Pancreas (tissue), 10 donors: ENCODE measurements around the gene MEIS3. TPM values are rescaled to one million over a fixed set of nuclear protein-coding genes. Genes with fewer than 3 reads are reported as not detected.
"Not testable (repeated sequence)": the region's sequence is repeated elsewhere in the genome, so short reads cannot be mapped to it uniquely, and the experiment has no call there.

Experiments
- ATAC-seq, 4 donors: fragments of 200-7000 bp; cut with Tn5 transposase; one replicate each; pipeline versions ENCODE4 v1.8.0 to v1.9.1; 2020; ENCODE audit warnings: mild to moderate bottlenecking in 4 of 4, moderate library complexity in 4 of 4
- DNase-seq, 6 donors: peaks; one replicate each; pipeline ENCODE4 v3.0.0-alpha.2; 2020
- FAIRE-seq: peaks from 2 replicates; lab custom pipeline; 2012; peaks lifted over from hg19 to GRCh38; lab: Jason Lieb, UNC
- H3K27ac ChIP-seq, 4 donors: fragments of 200-600 bp; sonication (generic); 1 replicate in 3 of 4; 2 replicates in 1 of 4; pipeline versions ENCODE4 v1.5.0 to v1.8.0; 2020
- H3K27me3 ChIP-seq, 4 donors: fragments of 200-600 bp; one replicate each; pipeline ENCODE4 v1.8.0; 2021
- H3K36me3 ChIP-seq, 3 donors: fragments of 200-600 bp; sonication (generic) in 1 of 3; one replicate each; pipeline versions ENCODE4 v1.5.0 to v1.8.0; 2020 to 2021
- H3K4me1 ChIP-seq, 3 donors: fragments of 200-600 bp; one replicate each; pipeline ENCODE4 v1.8.0; 2021
- H3K4me3 ChIP-seq, 4 donors: fragments of 200-600 bp; sonication (generic) in 2 of 4; one replicate each; pipeline versions ENCODE4 v1.5.0 to v1.8.0; 2020 to 2021
- H3K9me3 ChIP-seq, 4 donors: fragments of 200-600 bp; one replicate each; pipeline ENCODE4 v1.8.0; 2021
- WGBS, 2 donors: extraction: QIAGEN DNeasy Blood & Tissue Kit; methylation state at CpG; one replicate each; pipeline ENCODE4 v1.1.7; 2013; 5-methylcytosine and 5-hydroxymethylcytosine counted together
- intact Hi-C, 3 donors: fragments of 100-400 bp; cut with DNase I; formaldehyde crosslinking; loops; one replicate each; pipeline versions ENCODE4 v1.11.1 to v1.14.2; 2022
- polyA plus RNA-seq, 2 donors: library from polyadenylated mRNA; stranded (reverse); fragments of 200-250 nt; gene quantifications; one replicate each; pipeline ENCODE4 v1.2.3, GENCODE V29; 2013
- total RNA-seq, 6 donors: library from RNA; stranded (reverse); fragmentation: NEBNext Ultra II Directional in 4 of 6; extraction: Animal tissue kit (Norgen Biotek cat#: 25700) in 4 of 6; gene quantifications; one replicate each; pipeline versions ENCODE4 v1.2.1 to v1.2.4, GENCODE V29; 2021 to 2023
- TF ChIP-seq, protein P1 (sequence below), 4 donors: fragments of 200-600 bp; sonication (generic) in 3 of 4; IDR thresholded peaks; one replicate each; pipeline versions ENCODE4 v1.5.0 to v1.8.0; 2021; ENCODE audit warnings: antibody characterized with exemption in 4 of 4
- donor health status: healthy with polysubstance abuse.
- donor health status: DM: no; HTN: no; CAD: no; lungs with moderate emphysema.
- donor health status: DM: no; HTN: no; CAD: no.
- donor health status: control.
- donor health status: control.
- donor health status: Bipolar disorder and iron deficiency.
- donor health status: DM: yes; HTN: yes; CAD: no.
- donor health status: DM: no; HTN: no; CAD: no.
- donor health status: DM: no; HTN: no; CAD: no.
- donor health status: DM: yes; HTN: yes; CAD: no.

The MEIS3 gene
- total and polyA plus RNA-seq, 8 donors, result 0.91 to 28.5 (median 3.0) TPM

DNA sequence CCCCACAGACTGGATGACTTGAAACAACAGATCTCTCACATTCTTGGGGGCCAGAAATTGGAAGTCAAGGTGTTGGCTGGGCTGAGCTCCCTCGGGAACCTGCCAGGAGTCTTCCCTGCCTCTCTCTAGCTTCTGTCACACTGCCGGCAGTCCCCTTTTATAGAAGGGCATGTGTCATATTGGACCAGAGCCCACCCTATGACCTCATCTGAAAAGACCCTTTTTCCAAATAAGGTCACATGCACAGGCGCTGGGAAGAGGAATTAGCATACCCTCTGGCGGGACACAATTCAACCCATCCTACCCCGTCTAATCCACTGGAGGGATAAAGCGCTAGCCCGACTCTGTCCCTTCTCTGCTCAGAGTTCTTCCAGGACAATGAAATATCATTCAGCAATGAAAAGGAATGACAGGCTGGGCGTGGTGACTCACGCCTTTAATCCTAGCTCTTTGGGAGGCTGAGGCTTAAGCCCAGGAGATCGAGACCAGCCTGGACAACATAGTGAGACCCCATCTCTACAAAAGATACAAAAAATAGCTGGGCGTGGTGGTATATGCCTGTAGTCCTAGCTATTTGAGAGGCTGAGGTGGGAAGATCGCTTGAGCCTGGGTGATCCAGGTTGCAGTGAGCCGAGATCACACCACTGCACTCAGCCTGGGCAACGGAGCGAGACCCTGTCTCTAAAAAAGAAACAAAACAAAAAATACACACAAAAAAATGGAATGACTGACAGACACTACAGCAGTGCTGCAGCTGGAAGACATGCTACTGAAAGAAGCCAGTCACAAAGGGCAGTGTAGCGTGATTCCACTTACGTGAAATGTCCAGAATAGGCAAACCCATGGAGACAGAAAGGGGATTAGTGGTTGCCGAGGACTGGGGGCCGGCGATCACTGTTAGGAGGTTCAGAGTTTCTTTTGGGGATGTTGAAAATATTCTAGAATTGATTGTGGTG is 28.5 kb downstream of the MEIS3 start:
- no peak overlapping the region for H3K27ac ChIP-seq
- no peak for FAIRE-seq

DNA sequence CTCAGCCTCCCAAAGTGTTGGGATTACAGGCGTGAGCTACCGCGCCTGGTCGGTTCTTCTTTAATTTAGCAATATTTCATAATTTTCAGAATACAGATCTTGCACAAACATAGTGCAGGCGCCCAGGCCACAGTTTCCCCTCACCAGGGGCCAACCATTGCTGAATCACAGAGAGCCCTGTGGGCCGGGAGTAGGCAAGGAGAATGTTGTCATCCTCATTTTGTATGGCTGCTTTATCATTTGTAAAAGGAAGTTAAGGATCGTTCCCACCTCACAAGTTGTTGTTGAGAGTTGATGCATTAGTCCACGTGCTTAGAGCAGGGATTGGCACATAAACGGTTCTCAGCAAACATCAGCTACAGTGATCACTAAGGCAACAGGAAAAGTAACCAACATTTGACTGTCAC is 30.2 kb downstream of the MEIS3 start:
- H3K36me3 ChIP-seq, result no peaks in the 10 kb centered on the region
- peak in 3 of 4 donors; percentile 12 to 61 (median 54) for ATAC-seq
- H3K4me3 ChIP-seq, result no peak overlapping the region
- no peak for FAIRE-seq
- no peak for DNase-seq
- TF ChIP-seq, protein P1, sequence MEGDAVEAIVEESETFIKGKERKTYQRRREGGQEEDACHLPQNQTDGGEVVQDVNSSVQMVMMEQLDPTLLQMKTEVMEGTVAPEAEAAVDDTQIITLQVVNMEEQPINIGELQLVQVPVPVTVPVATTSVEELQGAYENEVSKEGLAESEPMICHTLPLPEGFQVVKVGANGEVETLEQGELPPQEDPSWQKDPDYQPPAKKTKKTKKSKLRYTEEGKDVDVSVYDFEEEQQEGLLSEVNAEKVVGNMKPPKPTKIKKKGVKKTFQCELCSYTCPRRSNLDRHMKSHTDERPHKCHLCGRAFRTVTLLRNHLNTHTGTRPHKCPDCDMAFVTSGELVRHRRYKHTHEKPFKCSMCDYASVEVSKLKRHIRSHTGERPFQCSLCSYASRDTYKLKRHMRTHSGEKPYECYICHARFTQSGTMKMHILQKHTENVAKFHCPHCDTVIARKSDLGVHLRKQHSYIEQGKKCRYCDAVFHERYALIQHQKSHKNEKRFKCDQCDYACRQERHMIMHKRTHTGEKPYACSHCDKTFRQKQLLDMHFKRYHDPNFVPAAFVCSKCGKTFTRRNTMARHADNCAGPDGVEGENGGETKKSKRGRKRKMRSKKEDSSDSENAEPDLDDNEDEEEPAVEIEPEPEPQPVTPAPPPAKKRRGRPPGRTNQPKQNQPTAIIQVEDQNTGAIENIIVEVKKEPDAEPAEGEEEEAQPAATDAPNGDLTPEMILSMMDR (IDR thresholded peaks at IDR 0.05), result no peak
- intact Hi-C loops, result loop anchor here in 1 of 3 donors (10.0 kb wide), 1 partner anchor 94 kb away; no protein-coding TSS in a partner anchor
- no peaks in the 10 kb centered on the region for H3K9me3 ChIP-seq
- no peaks in the 10 kb centered on the region for H3K4me1 ChIP-seq
- peak overlapping the region in 2 of 4 donors; percentile 12 to 27 for H3K27ac ChIP-seq
- WGBS, 2 donors, result 61 to 71% methylated on average over 9 of the region's 9 CpGs
- H3K27me3 ChIP-seq, result no peaks in the 10 kb centered on the region

More for the DNA sequence above, 28.5 kb downstream of the MEIS3 start:
- intact Hi-C loops, result loop anchor here in 1 of 3 donors (5.0 kb wide), 1 partner anchor 94 kb away; no protein-coding TSS in a partner anchor
- Histone ChIP-seq H3K36me3 (no peaks in the 10 kb centered on the region), H3K27me3 (no peaks in the 10 kb centered on the region), H3K4me3 (no peak overlapping the region), H3K9me3 (no peaks in the 10 kb centered on the region), H3K4me1 (no peaks in the 10 kb centered on the region)
- WGBS, 2 donors, result 64 to 71% methylated on average over 20 of the region's 20 CpGs
- ATAC-seq (peak in 1 of 4 donors; percentile 8), DNase-seq (no peak)
- TF ChIP-seq, protein P1 (IDR thresholded peaks at IDR 0.05), result no peak

DNA sequence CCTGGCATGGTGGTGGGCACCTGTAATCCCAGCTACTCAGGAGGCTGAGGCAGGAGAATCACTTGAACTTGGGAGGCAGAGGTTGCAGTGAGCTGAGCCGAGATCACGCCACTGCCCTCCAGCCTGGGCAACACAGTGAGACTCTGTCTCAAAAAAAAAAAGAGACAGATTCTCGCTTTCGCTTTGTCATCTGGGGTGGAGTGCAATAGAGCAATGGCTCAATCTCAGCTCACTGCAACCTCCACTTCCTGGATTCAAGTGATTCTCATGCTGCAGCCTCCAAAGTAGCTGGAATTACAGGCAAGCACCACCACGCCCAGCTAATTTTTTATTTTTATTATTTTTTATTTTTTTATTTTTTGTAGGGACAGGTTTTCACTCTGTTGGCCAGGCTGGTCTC is 30.6 kb downstream of the MEIS3 start:
- H3K27ac ChIP-seq, result peak overlapping the region in 2 of 4 donors; percentile 12 to 27
- not testable (repeated sequence) for H3K4me3 ChIP-seq, H3K36me3 ChIP-seq, H3K9me3 ChIP-seq, FAIRE-seq, H3K4me1 ChIP-seq, DNase-seq, H3K27me3 ChIP-seq
- intact Hi-C loops, result loop anchor here in 1 of 3 donors (10.0 kb wide), 1 partner anchor 94 kb away; no protein-coding TSS in a partner anchor
- 82 to 90% methylated on average over 5 of the region's 5 CpGs for WGBS, 2 donors
- ATAC-seq, result peak in 2 of 4 donors; percentile 37 to 45

DNA sequence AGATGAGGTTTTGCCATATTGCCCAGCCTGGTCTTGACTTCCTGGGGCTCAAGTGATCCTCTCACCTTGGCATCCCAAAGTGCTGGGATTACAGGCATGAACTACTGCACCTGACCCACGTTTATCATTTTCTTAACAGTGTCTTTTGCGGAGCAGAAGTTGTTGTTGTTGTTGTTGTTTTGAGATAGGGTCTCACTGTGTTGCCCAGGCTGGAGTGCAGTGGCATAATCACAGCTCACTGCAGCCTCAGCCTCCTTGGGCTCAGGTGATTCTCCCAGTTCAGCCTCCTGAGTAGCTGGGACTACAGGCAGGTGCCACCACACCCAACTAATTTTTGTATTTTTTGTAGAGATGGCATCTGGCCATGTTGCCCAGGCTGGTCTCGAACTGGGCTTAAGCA is 31.7 kb downstream of the MEIS3 start:
- DNase-seq, H3K36me3 ChIP-seq, H3K9me3 ChIP-seq, H3K27ac ChIP-seq, H3K27me3 ChIP-seq, ATAC-seq, H3K4me3 ChIP-seq, H3K4me1 ChIP-seq, FAIRE-seq: not testable (repeated sequence)
- intact Hi-C loops, result loop anchor here in 1 of 3 donors (10.0 kb wide), 1 partner anchor 93 kb away; no protein-coding TSS in a partner anchor
- WGBS, 2 donors, result 61 to 76% methylated on average over 3 of the region's 3 CpGs

DNA sequence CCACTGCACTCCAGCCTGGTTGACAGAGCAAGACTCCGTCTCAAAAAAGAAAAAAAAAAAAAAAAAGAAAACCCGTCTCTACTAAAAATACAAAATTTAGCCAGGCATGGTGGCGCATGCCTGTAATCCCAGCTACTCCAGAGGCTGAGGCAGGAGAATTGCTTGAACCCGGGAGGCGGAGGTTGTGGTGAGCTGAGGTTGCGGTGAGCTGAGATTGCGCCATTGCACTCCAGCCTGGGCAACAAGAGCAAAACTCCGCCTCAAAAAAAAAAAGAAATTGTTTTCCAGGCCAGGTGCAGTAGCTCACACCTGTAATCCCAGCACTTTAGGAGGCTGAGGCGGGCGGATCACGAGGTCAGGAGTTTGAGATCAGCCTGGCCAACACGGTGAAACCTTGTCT is 32.7 kb downstream of the MEIS3 start:
- not testable (repeated sequence) for H3K9me3 ChIP-seq, DNase-seq, H3K27ac ChIP-seq, ATAC-seq, H3K4me3 ChIP-seq, FAIRE-seq, H3K27me3 ChIP-seq, H3K36me3 ChIP-seq, H3K4me1 ChIP-seq
- intact Hi-C loops, result loop anchor here in 1 of 3 donors (10.0 kb wide), 1 partner anchor 92 kb away; no protein-coding TSS in a partner anchor
- WGBS, 2 donors, result 76 to 88% methylated on average over 12 of the region's 12 CpGs

DNA sequence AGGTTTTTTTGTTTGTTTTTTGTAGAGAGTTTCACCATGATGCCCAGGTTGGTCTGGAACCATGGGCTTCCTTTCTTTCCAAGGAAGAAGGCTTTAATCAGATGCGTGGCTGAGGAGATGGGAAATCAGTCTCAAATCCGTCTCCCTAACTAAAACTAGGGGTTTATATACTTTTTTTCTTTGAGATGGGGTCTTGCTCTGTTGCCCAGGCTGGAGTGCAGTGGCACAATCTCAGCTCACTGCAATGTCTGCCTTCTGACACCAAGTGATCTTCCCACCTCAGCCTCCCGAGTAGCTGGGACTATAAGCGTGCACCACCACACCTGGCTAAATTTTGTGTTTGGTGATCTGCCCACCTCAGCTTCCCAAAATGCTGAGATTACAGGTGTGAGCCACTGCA is 34.8 kb downstream of the MEIS3 start:
- not testable (repeated sequence) for ATAC-seq, H3K27me3 ChIP-seq, DNase-seq, H3K9me3 ChIP-seq, FAIRE-seq, H3K4me3 ChIP-seq, H3K27ac ChIP-seq, H3K4me1 ChIP-seq
- peaks cover 0 to 18% (median 16%) of the 10 kb centered on the region in 3 donors for H3K36me3 ChIP-seq
- intact Hi-C loops, result loop anchor here in 1 of 3 donors (10.0 kb wide), 1 partner anchor 90 kb away; no protein-coding TSS in a partner anchor
- 77% methylated on average over 4 of the region's 4 CpGs for WGBS, 2 donors

DNA sequence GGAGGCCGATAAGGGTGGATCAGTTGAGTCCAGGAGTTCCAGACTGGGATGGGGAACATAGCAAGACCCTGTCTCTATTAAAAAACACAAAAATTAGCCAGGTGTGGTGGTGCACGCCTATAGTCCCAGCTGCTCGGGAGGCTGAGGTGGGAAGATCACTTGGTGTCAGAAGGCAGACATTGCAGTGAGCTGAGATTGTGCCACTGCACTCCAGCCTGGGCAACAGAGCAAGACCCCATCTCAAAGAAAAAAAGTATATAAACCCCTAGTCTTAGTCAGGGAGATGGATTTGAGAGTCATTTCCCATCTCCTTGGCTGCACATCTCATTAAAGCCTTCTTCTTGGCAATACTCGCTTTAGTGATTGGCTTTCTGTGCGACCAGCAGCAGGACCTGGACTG is 35.4 kb downstream of the MEIS3 start:
- FAIRE-seq, H3K27me3 ChIP-seq, DNase-seq, H3K9me3 ChIP-seq, H3K4me3 ChIP-seq, ATAC-seq, H3K27ac ChIP-seq, H3K4me1 ChIP-seq: not testable (repeated sequence)
- intact Hi-C loops, result loop anchor here in 1 of 3 donors (10.0 kb wide), 1 partner anchor 89 kb away; no protein-coding TSS in a partner anchor
- H3K36me3 ChIP-seq, result peaks cover 0 to 19% (median 16%) of the 10 kb centered on the region in 3 donors
- 83 to 87% methylated on average over 5 of the region's 5 CpGs for WGBS, 2 donors
